A673 (cell line): ENCODE results near the gene NPBWR2. TPM values are rescaled to one million over a fixed set of nuclear protein-coding genes. Genes with fewer than 3 reads are reported as not detected.

Source experiments
- BruUV-seq: library from RNA; stranded (reverse); fragments of 400-500 nt; replicated peaks from 2 replicates; lab custom pipeline; 2021; lab: Mats Ljungman, UMichigan
- CTCF ChIA-PET: fragments of 300-600 bp; sonication (Branson Sonifier 250); formaldehyde crosslinking; loops from one replicate; lab custom pipeline; 2022; ENCODE audit warnings: antibody characterized with exemption; lab: Charles Lee
- POLR2A ChIA-PET: fragments of 300-600 bp; sonication (Branson Sonifier 250); formaldehyde crosslinking; loops from one replicate; lab custom pipeline; 2022; ENCODE audit warnings: antibody characterized with exemption; ENCODE audit not compliant: low non-redundant PET; lab: Charles Lee
- DNase-seq: peaks from one replicate; pipeline ENCODE4 v3.0.0-alpha.2; 2015; ENCODE audit warnings: low spot score
- H3K27ac ChIP-seq: fragments of 200-600 bp; sonication (generic); 2 replicates; pipeline ENCODE4 v1.5.1; 2016; ENCODE audit warnings: mixed run types, low read depth, mild to moderate bottlenecking, mixed read lengths, antibody characterized with exemption, low read length; ENCODE audit not compliant: poor library complexity, severe bottlenecking
- H3K27me3 ChIP-seq: fragments of 200-600 bp; sonication (generic); replicated peaks from 2 replicates; pipeline ENCODE4 v1.6.1; 2017; ENCODE audit warnings: mixed run types, low read depth, mild to moderate bottlenecking, mixed read lengths, antibody characterized with exemption, low read length; ENCODE audit not compliant: insufficient read depth, poor library complexity
- H3K36me3 ChIP-seq: fragments of 200-600 bp; sonication (generic); 2 replicates; pipeline ENCODE4 v1.6.1; 2016; ENCODE audit warnings: mixed run types, mild to moderate bottlenecking, mixed read lengths, antibody characterized with exemption, low read length; ENCODE audit not compliant: insufficient read depth, poor library complexity, severe bottlenecking
- H3K4me1 ChIP-seq: fragments of 200-600 bp; sonication (generic); 2 replicates; pipeline ENCODE4 v1.6.1; 2017; ENCODE audit warnings: mixed run types, mild to moderate bottlenecking, mixed read lengths, antibody characterized with exemption, low read length; ENCODE audit not compliant: insufficient read depth, poor library complexity, severe bottlenecking
- H3K4me3 ChIP-seq: fragments of 200-600 bp; sonication (generic); 2 replicates; pipeline ENCODE4 v1.5.1; 2016; ENCODE audit warnings: low read depth, mixed run types, mild to moderate bottlenecking, mixed read lengths, low read length; ENCODE audit not compliant: poor library complexity, severe bottlenecking
- H3K9me3 ChIP-seq: fragments of 200-600 bp; sonication (generic); 2 replicates; pipeline ENCODE4 v1.6.1; 2016; ENCODE audit warnings: mixed run types, low read depth, mild to moderate bottlenecking, mixed read lengths, antibody characterized with exemption, low read length; ENCODE audit not compliant: poor library complexity, severe bottlenecking
- CTCF ChIP-seq: fragments of 300-800, 200-600 bp; sonication (generic); conservative IDR thresholded peaks from 2 replicates; pipeline ENCODE4 v1.5.1; 2017; ENCODE audit warnings: low read depth, mild to moderate bottlenecking, antibody characterized with exemption, low read length, moderate library complexity, mixed read lengths
- EZH2 ChIP-seq: fragments of 200-600 bp; sonication (generic); IDR thresholded peaks from 2 replicates; pipeline ENCODE4 v1.6.1; 2017; ENCODE audit warnings: borderline replicate concordance, low read depth, mild to moderate bottlenecking, mixed read lengths, antibody characterized with exemption, low read length; ENCODE audit not compliant: poor library complexity, severe bottlenecking
- intact Hi-C: fragments of 100-400 bp; cut with micrococcal nuclease; formaldehyde crosslinking; loops from one replicate; pipeline ENCODE4 v1.10.0; 2022; ENCODE audit not compliant: unreplicated experiment
- total RNA-seq: library from RNA; stranded (reverse); gene quantifications from 2 replicates; pipeline ENCODE4 v1.2.3, GENCODE V29; 2021

Gene NPBWR2
- total RNA-seq, 1 experiment from 2014 or later: not detected

- DNase-seq: no peak
- Histone ChIP-seq H3K9me3 (no peaks in the 10 kb centered on the region), H3K4me3 (peak overlapping the region; percentile 82), H3K4me1 (peaks cover 24% of the 10 kb centered on the region), H3K27ac (peak overlapping the region; percentile 66), H3K27me3 (peaks cover under 1% of the 10 kb centered on the region), H3K36me3 (no peaks in the 10 kb centered on the region)
- no peak for TF ChIP-seq EZH2
- no peak for TF ChIP-seq CTCF
- POLR2A ChIA-PET: no interaction called here
- intact Hi-C loops: no loop called here
- BruUV-seq: no TSS peak
- CTCF ChIA-PET: interaction anchor here (0.6 kb wide), 1 partner anchor 53 kb away, joined by 3 read pairs; no protein-coding TSS in a partner anchor
Observed at GRCh38 chr20:64078934-64079272, 28.5 kb downstream of the NPBWR2 start.

- Histone ChIP-seq H3K27ac (no peak overlapping the region), H3K27me3 (no peaks in the 10 kb centered on the region), H3K4me3 (peak overlapping the region; percentile 82), H3K9me3 (no peaks in the 10 kb centered on the region), H3K36me3 (peaks cover 5% of the 10 kb centered on the region), H3K4me1 (peaks cover 21% of the 10 kb centered on the region)
- DNase-seq: no peak
- POLR2A ChIA-PET: no interaction called here
- intact Hi-C loops: no loop called here
- CTCF ChIA-PET: no interaction called here
- no peak for TF ChIP-seq CTCF
- no peak for TF ChIP-seq EZH2
- no TSS peak for BruUV-seq
Observed at GRCh38 chr20:64077876-64078551, 29.4 kb downstream of the NPBWR2 start.

GRCh38 chr20:64077541-64077875 is 29.9 kb downstream of the NPBWR2 start:
- no peaks in the 10 kb centered on the region for H3K9me3 ChIP-seq
- H3K4me1 ChIP-seq: peaks cover 16% of the 10 kb centered on the region
- no peak overlapping the region for H3K4me3 ChIP-seq
- POLR2A ChIA-PET: no interaction called here
- H3K36me3 ChIP-seq: peaks cover 6% of the 10 kb centered on the region
- BruUV-seq: no TSS peak
- no peak for DNase-seq
- no peaks in the 10 kb centered on the region for H3K27me3 ChIP-seq
- no peak for TF ChIP-seq EZH2
- no peak for TF ChIP-seq CTCF
- intact Hi-C loops: no loop called here
- no peak overlapping the region for H3K27ac ChIP-seq
- CTCF ChIA-PET: no interaction called here
